IPS DF 6.9 (cell line): ENCODE measurements around the gene VMP1.
"Not testable (repeated sequence)": the region's sequence is repeated elsewhere in the genome, so short reads cannot be mapped to it uniquely, and the experiment has no call there.

ENCODE experiments used
- DNase-seq: peaks from one replicate; pipeline ENCODE4 v3.0.0-alpha.2; 2013; ENCODE audit warnings: low read depth, low spot score
- H3K27ac ChIP-seq: one replicate; pipeline ENCODE4 v1.5.1; 2013; ENCODE audit warnings: low read length, control low read depth
- H3K27me3 ChIP-seq: 2 replicates; pipeline ENCODE4 v1.6.1; 2013; ENCODE audit warnings: mild to moderate bottlenecking, low read length; ENCODE audit not compliant: control insufficient read depth, insufficient read depth
- H3K36me3 ChIP-seq: 2 replicates; pipeline ENCODE4 v1.6.1; 2013; ENCODE audit warnings: low read length; ENCODE audit not compliant: control insufficient read depth, insufficient read depth
- H3K4me1 ChIP-seq: 2 replicates; pipeline ENCODE4 v1.6.1; 2013; ENCODE audit warnings: low read length; ENCODE audit not compliant: control insufficient read depth, insufficient read depth
- H3K4me3 ChIP-seq: 2 replicates; pipeline ENCODE4 v1.5.1; 2013; ENCODE audit warnings: mild to moderate bottlenecking, low read length
- H3K9me3 ChIP-seq: 2 replicates; pipeline ENCODE4 v1.6.1; 2013; ENCODE audit warnings: low read length, inconsistent platforms; ENCODE audit not compliant: control insufficient read depth, insufficient read depth
- WGBS: extraction: QIAGEN DNeasy Blood & Tissue Kit; methylation state at CpG from one replicate; pipeline ENCODE4 v1.1.7; 2013; ENCODE audit warnings: mixed read lengths, missing lambda C conversion rate; ENCODE audit not compliant: insufficient read length, insufficient coverage; 5-methylcytosine and 5-hydroxymethylcytosine counted together

The VMP1 gene

GRCh38 chr17:59858167-59858816, 150.8 kb downstream of the VMP1 start:
- H3K4me3 ChIP-seq: no peak overlapping the region
- peaks cover 2% of the 10 kb centered on the region; the same call in 1 of the 2 replicates for H3K4me1 ChIP-seq
- no peaks in the 10 kb centered on the region for H3K36me3 ChIP-seq
- H3K27me3 ChIP-seq: no peaks in the 10 kb centered on the region
- no CpG with 5 or more reads among the region's 5 CpGs for WGBS
- no peak overlapping the region for H3K27ac ChIP-seq
- DNase-seq: no peak
- no peaks in the 10 kb centered on the region for H3K9me3 ChIP-seq

GRCh38 chr17:59858932-59859331, 151.5 kb downstream of the VMP1 start:
- no peak overlapping the region for H3K27ac ChIP-seq
- no peak overlapping the region for H3K4me3 ChIP-seq
- no CpG with 5 or more reads among the region's 3 CpGs for WGBS
- H3K9me3 ChIP-seq: no peaks in the 10 kb centered on the region
- no peak for DNase-seq
- H3K4me1 ChIP-seq: peaks cover 2% of the 10 kb centered on the region; the same call in 1 of the 2 replicates
- no peaks in the 10 kb centered on the region for H3K36me3 ChIP-seq
- H3K27me3 ChIP-seq: no peaks in the 10 kb centered on the region

GRCh38 chr17:59859444-59860025, 152.1 kb downstream of the VMP1 start:
- peaks cover 2% of the 10 kb centered on the region; the same call in 1 of the 2 replicates for H3K4me1 ChIP-seq
- no peak for DNase-seq
- WGBS: no CpG with 5 or more reads among the region's 2 CpGs
- H3K27ac ChIP-seq: no peak overlapping the region
- no peaks in the 10 kb centered on the region for H3K36me3 ChIP-seq
- H3K9me3 ChIP-seq: no peaks in the 10 kb centered on the region
- H3K27me3 ChIP-seq: no peaks in the 10 kb centered on the region
- no peak overlapping the region for H3K4me3 ChIP-seq

GRCh38 chr17:59863616-59864015, 156.2 kb downstream of the VMP1 start:
- Histone ChIP-seq H3K27me3 (no peaks in the 10 kb centered on the region), H3K27ac (no peak overlapping the region), H3K4me1 (no peaks in the 10 kb centered on the region), H3K36me3 (no peaks in the 10 kb centered on the region), H3K9me3 (no peaks in the 10 kb centered on the region), H3K4me3 (no peak overlapping the region)
- no peak for DNase-seq
- WGBS: no CpG with 5 or more reads among the region's 3 CpGs

GRCh38 chr17:59869941-59870218, 162.4 kb downstream of the VMP1 start:
- no CpG with 5 or more reads among the region's 1 CpG for WGBS
- no peaks in the 10 kb centered on the region; the same call in 1 of the 2 replicates for H3K36me3 ChIP-seq
- H3K27ac ChIP-seq: no peak overlapping the region

GRCh38 chr17:59870482-59870881, 163.0 kb downstream of the VMP1 start:
- Histone ChIP-seq H3K27me3 (no peaks in the 10 kb centered on the region), H3K9me3 (no peaks in the 10 kb centered on the region; the same call in 1 of the 2 replicates), H3K4me3 (no peak overlapping the region), H3K4me1 (no peaks in the 10 kb centered on the region), H3K27ac (no peak overlapping the region), H3K36me3 (no peaks in the 10 kb centered on the region; the same call in 1 of the 2 replicates)
- no peak for DNase-seq
- no CpG with 5 or more reads among the region's 8 CpGs for WGBS

More at GRCh38 chr17:59869941-59870218, 162.4 kb downstream of the VMP1 start:
- Histone ChIP-seq H3K4me3 (no peak overlapping the region), H3K4me1 (no peaks in the 10 kb centered on the region), H3K9me3 (no peaks in the 10 kb centered on the region; the same call in 1 of the 2 replicates), H3K27me3 (no peaks in the 10 kb centered on the region)
- no peak for DNase-seq

GRCh38 chr17:59872351-59872750, 164.9 kb downstream of the VMP1 start:
- H3K27ac ChIP-seq: no peak overlapping the region
- H3K4me1 ChIP-seq: no peaks in the 10 kb centered on the region
- H3K4me3 ChIP-seq: no peak overlapping the region
- H3K27me3 ChIP-seq: no peaks in the 10 kb centered on the region
- DNase-seq: no peak
- no peaks in the 10 kb centered on the region; the same call in 1 of the 2 replicates for H3K9me3 ChIP-seq
- H3K36me3 ChIP-seq: peaks cover 5% of the 10 kb centered on the region; the same call in 1 of the 2 replicates

GRCh38 chr17:59873414-59873813, 166.0 kb downstream of the VMP1 start:
- H3K27ac ChIP-seq, H3K9me3 ChIP-seq, H3K4me3 ChIP-seq, H3K27me3 ChIP-seq, H3K4me1 ChIP-seq, DNase-seq, H3K36me3 ChIP-seq: not testable (repeated sequence)
- no CpG with 5 or more reads among the region's 8 CpGs for WGBS

GRCh38 chr17:59874376-59874775, 166.9 kb downstream of the VMP1 start:
- peaks cover 5% of the 10 kb centered on the region; the same call in 1 of the 2 replicates for H3K36me3 ChIP-seq
- no CpG with 5 or more reads among the region's 2 CpGs for WGBS
- no peak for DNase-seq

GRCh38 chr17:59876107-59876506, 168.7 kb downstream of the VMP1 start:
- Histone ChIP-seq H3K4me1 (no peaks in the 10 kb centered on the region), H3K27ac (no peak overlapping the region), H3K4me3 (no peak overlapping the region), H3K27me3 (no peaks in the 10 kb centered on the region), H3K36me3 (peaks cover 5% of the 10 kb centered on the region; the same call in 1 of the 2 replicates), H3K9me3 (no peaks in the 10 kb centered on the region)
- no CpG with 5 or more reads among the region's 3 CpGs for WGBS
- DNase-seq: no peak

More at GRCh38 chr17:59874376-59874775, 166.9 kb downstream of the VMP1 start:
- Histone ChIP-seq H3K9me3 (no peaks in the 10 kb centered on the region; the same call in 1 of the 2 replicates), H3K27me3 (no peaks in the 10 kb centered on the region), H3K4me1 (no peaks in the 10 kb centered on the region), H3K27ac (no peak overlapping the region), H3K4me3 (no peak overlapping the region)

- Histone ChIP-seq H3K27me3 (no peaks in the 10 kb centered on the region), H3K27ac (no peak overlapping the region), H3K4me3 (no peak overlapping the region), H3K9me3 (no peaks in the 10 kb centered on the region), H3K36me3 (peaks cover 5% of the 10 kb centered on the region; the same call in 1 of the 2 replicates), H3K4me1 (no peaks in the 10 kb centered on the region)
- no CpG with 5 or more reads among the region's 5 CpGs for WGBS
- DNase-seq: no peak
Measured at GRCh38 chr17:59877965-59878364, 170.5 kb downstream of the VMP1 start.
